Upper lobe of left lung (tissue), 4 donors: ENCODE results near the gene WARS2.

Experiments used
- POLR2A ChIP-seq, 4 donors: fragments of 450-650 bp; IDR thresholded peaks; one replicate each; pipeline ENCODE4 v1.5.1; 2016 to 2017; ENCODE audit warnings: antibody characterized with exemption in 4 of 4, mild to moderate bottlenecking in 2 of 4
- POLR2AphosphoS5 ChIP-seq, 2 donors: sonication (generic); formaldehyde crosslinking; IDR thresholded peaks; one replicate each; pipeline ENCODE4 v1.5.1; 2017; ENCODE audit warnings: antibody characterized with exemption in 2 of 2
- TF ChIP-seq, protein P1 (sequence below), 6 experiments: fragments of 450-650 bp in 4 of 6; fragments of 200-600 bp in 2 of 6; sonication (generic) in 2 of 6; IDR thresholded peaks; one replicate each; pipeline ENCODE4 v1.5.1; 2016 to 2019; ENCODE audit warnings: antibody characterized with exemption in 6 of 6

- TF ChIP-seq, protein P1, sequence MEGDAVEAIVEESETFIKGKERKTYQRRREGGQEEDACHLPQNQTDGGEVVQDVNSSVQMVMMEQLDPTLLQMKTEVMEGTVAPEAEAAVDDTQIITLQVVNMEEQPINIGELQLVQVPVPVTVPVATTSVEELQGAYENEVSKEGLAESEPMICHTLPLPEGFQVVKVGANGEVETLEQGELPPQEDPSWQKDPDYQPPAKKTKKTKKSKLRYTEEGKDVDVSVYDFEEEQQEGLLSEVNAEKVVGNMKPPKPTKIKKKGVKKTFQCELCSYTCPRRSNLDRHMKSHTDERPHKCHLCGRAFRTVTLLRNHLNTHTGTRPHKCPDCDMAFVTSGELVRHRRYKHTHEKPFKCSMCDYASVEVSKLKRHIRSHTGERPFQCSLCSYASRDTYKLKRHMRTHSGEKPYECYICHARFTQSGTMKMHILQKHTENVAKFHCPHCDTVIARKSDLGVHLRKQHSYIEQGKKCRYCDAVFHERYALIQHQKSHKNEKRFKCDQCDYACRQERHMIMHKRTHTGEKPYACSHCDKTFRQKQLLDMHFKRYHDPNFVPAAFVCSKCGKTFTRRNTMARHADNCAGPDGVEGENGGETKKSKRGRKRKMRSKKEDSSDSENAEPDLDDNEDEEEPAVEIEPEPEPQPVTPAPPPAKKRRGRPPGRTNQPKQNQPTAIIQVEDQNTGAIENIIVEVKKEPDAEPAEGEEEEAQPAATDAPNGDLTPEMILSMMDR (IDR thresholded peaks at IDR 0.05), result no peak
- TF ChIP-seq POLR2AphosphoS5 (IDR thresholded peaks at IDR 0.05), result no peak
- TF ChIP-seq POLR2A (IDR thresholded peaks at IDR 0.05), result no peak
Observed at GRCh38 chr1:119004129-119004527, 136.3 kb downstream of the WARS2 start.
